IMR-90 (cell line): ENCODE results near the gene POR. TPM values are rescaled to one million over a fixed set of nuclear protein-coding genes. Genes with fewer than 3 reads are reported as not detected.

Experiments used
- ATAC-seq: fragments of 200-7000 bp; cut with Tn5 transposase; 2 replicates; pipeline ENCODE4 v1.9.1; 2020; ENCODE audit warnings: low read depth, mild to moderate bottlenecking, moderate library complexity
- BruUV-seq: library from RNA; stranded (reverse); fragments of 400-500 nt; replicated peaks from 2 replicates; lab custom pipeline; 2021; lab: Mats Ljungman, UMichigan
- CTCF ChIA-PET: fragments of 300-600 bp; formaldehyde crosslinking; extraction: SDS; loops from one replicate; lab custom pipeline; 2021; ENCODE audit warnings: antibody characterized with exemption; lab: Yijun Ruan, JAX
- POLR2A ChIA-PET: fragments of 300-600 bp; sonication (Branson Sonifier 250); formaldehyde crosslinking; loops from one replicate; lab custom pipeline; 2022; ENCODE audit warnings: antibody characterized with exemption; ENCODE audit not compliant: unreplicated experiment; lab: Charles Lee
- DNase-seq: peaks from one replicate; pipeline ENCODE4 v3.0.0; 2013
- H2AFZ ChIP-seq: replicated peaks from 2 replicates; pipeline ENCODE3; 2013; ENCODE audit warnings: low read length, mild to moderate bottlenecking; ENCODE audit not compliant: poor library complexity
- H2AK5ac ChIP-seq: 2 replicates; pipeline ENCODE4 v1.6.1; 2013; ENCODE audit warnings: low read depth, low read length, inconsistent platforms
- H2AK9ac ChIP-seq: replicated peaks from 2 replicates; pipeline ENCODE3; 2013; ENCODE audit warnings: mild to moderate bottlenecking, low read depth, low read length, moderate library complexity; ENCODE audit not compliant: poor library complexity
- H2BK120ac ChIP-seq: 2 replicates; pipeline ENCODE4 v1.6.1; 2013; ENCODE audit warnings: low read depth, low read length, inconsistent platforms
- H2BK15ac ChIP-seq: 3 replicates; pipeline ENCODE4 v1.6.1; 2013; ENCODE audit warnings: low read depth, low read length, inconsistent platforms
- H2BK20ac ChIP-seq: 2 replicates; pipeline ENCODE4 v1.6.1; 2013; ENCODE audit warnings: low read depth, mild to moderate bottlenecking, inconsistent platforms, low read length, moderate library complexity
- H2BK5ac ChIP-seq: 2 replicates; pipeline ENCODE4 v1.6.1; 2013; ENCODE audit warnings: mild to moderate bottlenecking, low read depth, low read length, inconsistent platforms; ENCODE audit not compliant: poor library complexity, severe bottlenecking
- H3K14ac ChIP-seq: replicated peaks from 2 replicates; pipeline ENCODE4 v1.6.1; 2013; ENCODE audit warnings: low read depth, low read length, inconsistent platforms
- H3K18ac ChIP-seq: 2 replicates; pipeline ENCODE4 v1.6.1; 2013; ENCODE audit warnings: low read depth, low read length, control low read depth
- H3K23ac ChIP-seq: 2 replicates; pipeline ENCODE4 v1.6.1; 2013; ENCODE audit warnings: low read depth, low read length, inconsistent platforms
- H3K27ac ChIP-seq: 2 replicates; pipeline ENCODE4 v1.5.1; 2013; ENCODE audit warnings: mild to moderate bottlenecking, control low read depth, low read length; ENCODE audit not compliant: insufficient read depth
- H3K27me3 ChIP-seq: 2 replicates; pipeline ENCODE4 v1.6.1; 2013; ENCODE audit warnings: low read length; ENCODE audit not compliant: control insufficient read depth, insufficient read depth
- H3K36me3 ChIP-seq: 2 replicates; pipeline ENCODE4 v1.6.1; 2013; ENCODE audit warnings: low read length, mixed read lengths; ENCODE audit not compliant: control insufficient read depth, insufficient read depth
- H3K4ac ChIP-seq: 2 replicates; pipeline ENCODE4 v1.6.1; 2013; ENCODE audit warnings: low read depth, low read length, inconsistent platforms
- H3K4me1 ChIP-seq: 2 replicates; pipeline ENCODE4 v1.6.1; 2013; ENCODE audit warnings: low read length, mixed read lengths; ENCODE audit not compliant: control insufficient read depth, insufficient read depth
- H3K4me2 ChIP-seq: 2 replicates; pipeline ENCODE4 v1.6.1; 2013; ENCODE audit warnings: low read depth, mild to moderate bottlenecking, control low read depth, low read length, moderate library complexity
- H3K4me3 ChIP-seq: 2 replicates; pipeline ENCODE4 v1.5.1; 2013; ENCODE audit warnings: low read depth, mild to moderate bottlenecking, control low read depth, low read length, moderate library complexity; ENCODE audit not compliant: insufficient read depth
- H3K56ac ChIP-seq: 2 replicates; pipeline ENCODE4 v1.6.1; 2013; ENCODE audit warnings: low read length, inconsistent platforms; ENCODE audit not compliant: insufficient read depth; ENCODE audit errors: extremely low read depth
- H3K79me1 ChIP-seq, 2 experiments: 2 replicates each; pipeline ENCODE4 v1.6.1; 2013; ENCODE audit warnings: low read length in 2 of 2, inconsistent platforms in 1 of 2, low read depth in 1 of 2
- H3K9ac ChIP-seq: 2 replicates; pipeline ENCODE4 v1.6.1; 2013; ENCODE audit warnings: low read depth, low read length, control low read depth
- H3K9me1 ChIP-seq: 2 replicates; pipeline ENCODE4 v1.6.1; 2013; ENCODE audit warnings: low read length, inconsistent platforms; ENCODE audit not compliant: insufficient read depth
- H3K9me3 ChIP-seq: 2 replicates; pipeline ENCODE4 v1.6.1; 2013; ENCODE audit warnings: low read length; ENCODE audit not compliant: control insufficient read depth, insufficient read depth
- H4K20me1 ChIP-seq: 2 replicates; pipeline ENCODE4 v1.6.1; 2013; ENCODE audit warnings: low read length, inconsistent platforms; ENCODE audit not compliant: insufficient read depth
- H4K5ac ChIP-seq: 2 replicates; pipeline ENCODE4 v1.6.1; 2013; ENCODE audit warnings: mild to moderate bottlenecking, low read depth, low read length, control low read depth
- H4K8ac ChIP-seq, 2 experiments: 2 replicates each; pipeline ENCODE4 v1.6.1; 2013; ENCODE audit warnings: low read depth in 2 of 2, low read length in 2 of 2, control low read depth in 1 of 2, inconsistent platforms in 1 of 2
- H4K91ac ChIP-seq: 2 replicates; pipeline ENCODE4 v1.6.1; 2013; ENCODE audit warnings: low read depth, low read length, inconsistent platforms; ENCODE audit not compliant: insufficient read depth
- BHLHE40 ChIP-seq: fragments of 150-350 bp; IDR thresholded peaks from 2 replicates; pipeline ENCODE4 v1.6.1; 2016; ENCODE audit warnings: mild to moderate bottlenecking, low read depth, low read length
- CEBPB ChIP-seq: IDR thresholded peaks from 2 replicates; pipeline ENCODE4 v1.6.1; 2012; ENCODE audit warnings: low read depth, low read length, improper control_type of control experiment
- MXI1 ChIP-seq: IDR thresholded peaks from 2 replicates; pipeline ENCODE4 v1.6.1; 2012; ENCODE audit warnings: low read depth, mild to moderate bottlenecking, low read length, moderate library complexity, borderline replicate concordance
- NFE2L2 ChIP-seq: fragments of 150-350 bp; IDR thresholded peaks from 2 replicates; pipeline ENCODE4 v1.6.1; 2016; ENCODE audit warnings: low read depth, mild to moderate bottlenecking, low read length
- RAD21 ChIP-seq: IDR thresholded peaks from 2 replicates; pipeline ENCODE4 v1.6.1; 2012; ENCODE audit warnings: low read length, improper control_type of control experiment
- RCOR1 ChIP-seq: IDR thresholded peaks from 2 replicates; pipeline ENCODE4 v1.6.1; 2012; ENCODE audit warnings: mild to moderate bottlenecking, low read length, improper control_type of control experiment; ENCODE audit not compliant: insufficient replicate concordance
- WGBS, 2 experiments: methylation state at CpG; one replicate each; pipeline versions ENCODE4 v1.1.5 to v1.1.7; 2013; ENCODE audit warnings: missing lambda C conversion rate in 2 of 2; ENCODE audit not compliant: insufficient read length in 1 of 2; ENCODE audit errors: extremely low coverage in 2 of 2; 5-methylcytosine and 5-hydroxymethylcytosine counted together
- dilution Hi-C: fragments of 300-500 bp; cut with HindIII; formaldehyde crosslinking; loops from one replicate; pipeline ENCODE4 v1.14.3; 2018; ENCODE audit warnings: low sequenced_read_pairs; ENCODE audit not compliant: unreplicated experiment
- in situ Hi-C: fragments of 300-500 bp; cut with MboI; formaldehyde crosslinking; loops from 3 replicates; pipeline ENCODE4 v1.14.3; 2019; ENCODE audit warnings: low sequenced_read_pairs, inconsistent platforms, mixed read lengths
- intact Hi-C: fragments of 100-400 bp; cut with micrococcal nuclease; formaldehyde crosslinking; loops from 2 replicates; pipeline ENCODE4 v1.10.0; 2022
- polyA plus RNA-seq, 3 experiments: library from polyadenylated mRNA; depleted of rRNA; stranded (reverse); fragments of >200 nt; gene quantifications; 2 replicates each; pipeline ENCODE4 v1.2.3, GENCODE V29; 2012; ENCODE audit warnings: low replicate concordance in 1 of 3
- total RNA-seq: library from RNA; depleted of rRNA; stranded (reverse); fragments of >200 nt; gene quantifications from 2 replicates; pipeline ENCODE4 v1.2.3, GENCODE V29; 2012

Gene POR
- total and polyA plus RNA-seq, 2 of the 4 experiments (the other 2 are of a cell fraction) = 25.5 to 42.2 TPM

DNA sequence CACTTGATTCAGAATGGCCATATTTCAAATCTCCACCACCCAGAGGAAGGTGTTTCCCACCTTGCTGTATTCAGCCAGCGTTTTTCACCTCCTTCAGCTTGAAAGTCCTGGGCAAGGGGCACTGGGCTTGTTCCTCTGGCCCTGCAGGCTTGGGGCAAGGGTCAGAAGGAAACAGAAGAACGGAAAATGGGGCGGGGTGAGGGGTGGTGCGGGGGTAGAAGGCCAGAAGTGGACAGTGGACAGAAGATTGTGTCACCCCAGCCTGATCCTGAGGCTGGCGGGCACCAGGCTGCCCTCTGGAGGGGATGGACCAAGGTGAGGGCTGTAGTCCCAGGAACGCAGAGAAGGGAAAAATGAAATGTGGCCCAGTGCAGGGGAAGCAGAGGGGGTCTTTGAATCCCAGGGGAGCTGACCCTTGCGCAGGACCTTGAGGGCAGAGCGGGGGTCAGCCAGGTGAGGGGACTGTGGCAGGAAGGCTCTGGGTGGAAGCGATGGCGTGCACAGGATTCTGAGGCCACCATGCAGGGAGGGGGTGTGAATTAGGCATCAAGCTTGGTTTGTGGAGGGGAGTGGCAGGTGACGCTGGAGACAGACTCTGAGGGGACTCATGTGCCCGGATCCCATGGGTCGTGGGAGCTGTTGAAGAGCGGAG is 56.5 kb downstream of the POR start:
- ChIA-PET POLR2A (interaction anchor here (0.6 kb wide), 1 partner anchor 1387 kb away, joined by 4 read pairs; no protein-coding TSS in a partner anchor), CTCF (interaction anchor here (1.5 kb wide), 1 partner anchor 40 kb away, joined by 4 read pairs; no protein-coding TSS in a partner anchor)
- dilution Hi-C loops = no loop called here
- Histone ChIP-seq H3K79me1 (peaks cover 0 to 29% of the 10 kb centered on the region in 2 experiments; a peak in 3 of 4 replicates), H3K9ac (no peak overlapping the region), H2BK120ac (no peak overlapping the region), H3K9me1 (peaks cover 14% of the 10 kb centered on the region), H2AK5ac (no peak overlapping the region), H2BK5ac (no peak overlapping the region), H3K9me3 (no peaks in the 10 kb centered on the region), H4K91ac (no peak overlapping the region), H3K27me3 (no peaks in the 10 kb centered on the region), H2AK9ac (no peak overlapping the region), H2AFZ (no peak overlapping the region), H3K4ac (no peak overlapping the region), H3K56ac (no peak overlapping the region), H2BK15ac (no peak overlapping the region), H3K18ac (no peak overlapping the region), H3K27ac (no peak overlapping the region), H3K23ac (no peak overlapping the region), H4K8ac (no peak overlapping the region), H3K4me1 (peaks cover 11% of the 10 kb centered on the region; the same call in 1 of the 2 replicates), H3K36me3 (peaks cover 13% of the 10 kb centered on the region; the same call in 1 of the 2 replicates), H3K4me3 (no peak overlapping the region), H2BK20ac (no peak overlapping the region), H3K14ac (no peak overlapping the region), H3K4me2 (no peak overlapping the region), H4K5ac (no peak overlapping the region), H4K20me1 (no peaks in the 10 kb centered on the region)
- intact Hi-C loops = no loop called here
- TF ChIP-seq BHLHE40 = no peak
- TF ChIP-seq NFE2L2 = no peak
- TF ChIP-seq CEBPB = no peak
- TF ChIP-seq MXI1 = no peak
- no peak for TF ChIP-seq RAD21
- no peak for TF ChIP-seq RCOR1
- no TSS peak for BruUV-seq
- ATAC-seq = no peak
- WGBS, 2 experiments = 81% methylated on average over 12 of the region's 14 CpGs; no CpG with 5 or more reads in 1 of the 2 experiments
- DNase-seq = no peak
- in situ Hi-C loops = no loop called here
